HG03103 (cell line): Measurements from ENCODE around the gene REM2.

Experiments used
- ATAC-seq: cut with Tn5 transposase; IDR thresholded peaks from one replicate; pipeline ENCODE4 v1.9.1; 2021; ENCODE audit warnings: low read depth; ENCODE audit not compliant: unreplicated experiment

Gene REM2

GRCh38 chr14:22925513-22925912, 42.5 kb downstream of the REM2 start:
- no peak for ATAC-seq

GRCh38 chr14:22926316-22926715, 43.3 kb downstream of the REM2 start:
- ATAC-seq: no peak

GRCh38 chr14:22928237-22929103, 45.4 kb downstream of the REM2 start:
- no peak for ATAC-seq

- ATAC-seq: peak; percentile 96
Measured at GRCh38 chr14:22929104-22929960, 46.3 kb downstream of the REM2 start, which contains the start of gene PRMT5. TSS of gene PRMT5 (minus strand) at chr14:22929376. CDS start at chr14:22929361, 15 bp downstream.

GRCh38 chr14:22929961-22930364, 46.9 kb downstream of the REM2 start:
- no peak for ATAC-seq

- ATAC-seq: no peak
Measured at GRCh38 chr14:22932146-22932545, 49.1 kb downstream of the REM2 start.

GRCh38 chr14:22935156-22935555, 52.1 kb downstream of the REM2 start:
- ATAC-seq: no peak
